GM19467 (cell line): ENCODE results near the gene MRC2.

Experiments
- ATAC-seq: cut with Tn5 transposase; IDR thresholded peaks from one replicate; pipeline ENCODE4 v1.9.1; 2021; ENCODE audit warnings: mild to moderate bottlenecking, moderate library complexity; ENCODE audit not compliant: unreplicated experiment

The MRC2 gene

DNA sequence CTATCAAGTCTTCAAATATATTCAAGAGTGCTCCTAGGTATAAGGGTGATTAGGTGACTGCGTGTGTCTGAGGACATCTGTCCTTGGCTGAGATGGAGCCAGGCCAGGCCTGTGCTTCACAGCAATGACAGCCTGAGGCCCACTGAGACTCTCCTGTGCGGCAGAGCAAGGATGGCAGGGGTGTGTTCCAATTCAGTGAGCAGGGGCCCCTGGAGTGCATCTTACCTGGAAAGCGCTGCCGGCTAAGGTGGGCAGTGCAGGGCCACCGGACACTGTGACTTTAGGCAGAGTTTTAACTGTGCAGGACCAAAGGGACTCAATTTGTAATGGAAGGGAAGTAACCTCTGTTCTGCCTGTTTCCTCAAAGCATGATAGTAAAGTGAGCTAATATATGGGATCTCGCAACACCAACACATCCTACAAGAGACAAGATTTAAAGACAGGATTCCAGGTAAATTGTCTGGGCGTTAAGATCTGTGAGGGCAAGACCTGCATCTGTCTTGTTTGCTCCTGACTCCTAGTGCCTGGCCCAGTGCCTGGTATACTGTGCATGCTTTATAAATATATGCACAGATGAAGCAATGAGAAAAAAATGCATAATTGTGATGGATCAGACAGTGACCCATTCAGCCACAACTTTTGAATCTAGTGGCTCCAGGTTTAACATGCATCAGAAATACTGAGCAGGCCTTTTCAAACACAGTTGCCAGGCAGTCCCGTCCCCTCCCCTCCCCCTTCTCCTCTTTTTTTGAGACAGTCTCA, 86.7 kb downstream of the MRC2 start:
- ATAC-seq, result no peak

DNA sequence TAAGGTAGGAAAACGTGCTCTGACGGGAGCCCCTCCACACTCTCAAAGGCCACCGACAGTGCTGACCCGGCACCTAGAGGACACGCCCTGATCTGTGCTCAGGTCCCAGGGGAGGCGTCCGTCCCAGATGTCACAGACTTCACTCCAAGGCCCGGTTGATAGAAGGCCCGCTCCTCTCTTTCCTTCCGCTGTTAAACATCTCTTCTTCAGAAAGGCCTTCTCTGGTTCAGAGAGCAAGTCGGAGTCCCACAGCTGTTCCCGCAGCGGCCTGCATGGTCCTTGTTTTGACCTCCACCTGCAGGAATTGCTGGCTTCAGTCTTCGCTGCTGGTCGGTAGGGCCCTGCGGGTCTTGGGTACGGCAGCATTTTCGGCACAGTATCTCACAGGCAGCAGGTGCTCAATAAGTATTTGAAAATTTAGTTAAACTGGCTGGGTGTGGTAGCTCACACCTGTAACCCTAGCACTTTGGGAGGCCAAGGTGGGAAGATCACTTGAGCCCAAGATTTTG, 88.5 kb downstream of the MRC2 start:
- ATAC-seq, result no peak

DNA sequence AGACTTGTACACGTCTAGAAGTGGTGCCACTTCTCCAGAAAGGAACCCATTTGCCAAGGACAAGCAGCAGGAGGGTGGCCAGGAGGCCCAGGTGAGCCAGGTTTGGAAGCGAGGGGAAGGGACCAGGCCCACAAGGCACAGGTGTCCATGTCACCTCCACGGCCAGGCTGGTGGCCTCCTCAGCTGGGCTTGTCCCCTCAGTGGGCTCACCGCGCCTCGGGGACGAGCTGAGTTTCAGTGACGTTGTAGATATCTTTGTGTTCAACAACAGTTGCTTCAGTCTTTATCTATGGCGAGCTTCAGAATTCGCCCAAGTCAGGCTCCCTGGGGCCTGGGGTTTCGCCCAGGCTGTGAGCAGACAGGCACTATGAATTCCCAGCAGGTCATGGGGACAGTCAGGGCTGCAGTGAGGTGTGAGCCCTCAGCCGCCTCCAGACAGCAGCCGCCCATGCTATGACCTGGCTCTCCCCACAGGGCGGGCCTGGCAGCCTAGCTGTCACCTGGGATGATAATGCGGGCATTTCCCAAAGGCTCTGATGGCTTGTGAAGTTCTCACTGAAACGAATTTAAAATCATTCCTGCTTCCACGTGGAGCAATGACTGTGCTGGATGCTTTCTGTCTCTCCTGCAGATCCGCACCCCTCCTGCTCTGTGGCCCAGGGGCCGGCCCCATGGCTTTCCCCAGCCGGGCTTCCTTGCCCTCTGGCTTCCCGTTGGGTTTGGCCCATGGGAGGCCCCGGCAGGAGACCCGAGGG, 89.5 kb downstream of the MRC2 start:
- ATAC-seq, result no peak

DNA sequence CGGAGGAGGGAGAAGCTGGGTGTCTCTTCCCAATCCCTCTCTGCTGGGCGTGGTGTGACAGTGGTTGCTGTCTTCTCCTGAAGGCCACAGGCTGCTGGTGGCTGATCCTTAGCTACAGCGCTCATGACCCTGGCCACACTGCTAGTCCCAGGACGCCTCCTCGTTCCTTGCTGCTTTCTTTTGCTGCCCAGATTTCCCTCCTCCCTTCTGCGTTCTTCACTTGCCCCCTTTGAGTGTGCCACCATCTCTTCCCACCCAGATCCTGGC, 90.1 kb downstream of the MRC2 start:
- no peak for ATAC-seq

DNA sequence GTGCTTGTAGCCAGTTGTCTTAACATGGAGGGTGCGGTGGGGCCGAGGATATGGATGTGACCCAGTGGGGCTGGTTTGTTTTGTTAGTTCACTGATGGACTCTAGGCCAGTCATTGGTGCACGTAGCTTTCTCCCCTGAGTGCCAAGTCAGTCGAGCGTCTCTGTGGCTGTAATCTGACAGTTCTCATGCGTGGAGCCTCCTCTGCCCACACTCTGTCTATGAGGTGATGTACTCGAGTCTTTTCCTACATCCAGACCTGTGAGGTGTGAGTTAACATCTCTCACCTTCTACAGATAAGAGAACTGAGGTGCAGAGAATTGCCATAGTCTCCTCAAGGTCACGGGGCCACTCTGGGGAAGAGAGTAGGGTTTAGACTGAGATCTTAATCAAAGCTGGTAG, 90.4 kb downstream of the MRC2 start:
- no peak for ATAC-seq

DNA sequence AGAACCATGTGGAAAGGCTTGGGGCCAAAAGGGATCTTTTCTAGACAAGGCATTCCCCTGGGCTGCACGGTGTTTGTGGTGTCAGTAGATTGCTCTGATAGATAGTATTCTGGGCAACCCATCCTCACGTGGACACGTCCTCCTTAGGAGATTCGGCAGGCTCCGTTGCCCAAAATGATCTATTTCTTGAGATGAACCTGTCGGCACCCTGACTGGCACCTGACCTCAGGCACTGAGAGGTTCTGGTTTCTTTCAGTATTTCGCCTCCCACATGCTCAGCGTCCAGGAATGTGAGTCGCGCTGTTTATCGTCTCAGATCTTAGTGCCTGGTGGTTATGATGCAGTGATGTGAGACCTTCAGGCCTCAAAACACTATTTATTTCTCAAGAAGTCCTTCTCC, 91.0 kb downstream of the MRC2 start:
- no peak for ATAC-seq

DNA sequence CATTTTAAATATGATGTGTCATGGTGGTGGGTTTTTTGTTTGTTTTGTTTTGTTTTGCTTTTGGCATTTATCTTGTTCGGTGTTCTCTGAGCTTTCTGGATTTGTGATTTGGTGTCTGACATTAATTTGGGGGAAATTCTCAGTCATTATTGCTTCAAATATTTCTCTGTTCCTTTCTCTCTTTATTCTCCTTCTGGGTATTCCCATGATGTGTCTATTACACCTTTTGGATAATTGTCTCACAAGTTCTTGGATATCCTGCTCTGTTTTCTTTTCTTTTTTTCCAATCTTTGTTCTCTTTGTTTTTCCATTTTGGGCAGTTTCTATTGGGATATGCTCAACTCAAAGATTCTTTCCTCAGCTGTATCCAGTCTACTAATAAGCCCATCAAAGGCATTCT, 92.1 kb downstream of the MRC2 start:
- no peak for ATAC-seq

DNA sequence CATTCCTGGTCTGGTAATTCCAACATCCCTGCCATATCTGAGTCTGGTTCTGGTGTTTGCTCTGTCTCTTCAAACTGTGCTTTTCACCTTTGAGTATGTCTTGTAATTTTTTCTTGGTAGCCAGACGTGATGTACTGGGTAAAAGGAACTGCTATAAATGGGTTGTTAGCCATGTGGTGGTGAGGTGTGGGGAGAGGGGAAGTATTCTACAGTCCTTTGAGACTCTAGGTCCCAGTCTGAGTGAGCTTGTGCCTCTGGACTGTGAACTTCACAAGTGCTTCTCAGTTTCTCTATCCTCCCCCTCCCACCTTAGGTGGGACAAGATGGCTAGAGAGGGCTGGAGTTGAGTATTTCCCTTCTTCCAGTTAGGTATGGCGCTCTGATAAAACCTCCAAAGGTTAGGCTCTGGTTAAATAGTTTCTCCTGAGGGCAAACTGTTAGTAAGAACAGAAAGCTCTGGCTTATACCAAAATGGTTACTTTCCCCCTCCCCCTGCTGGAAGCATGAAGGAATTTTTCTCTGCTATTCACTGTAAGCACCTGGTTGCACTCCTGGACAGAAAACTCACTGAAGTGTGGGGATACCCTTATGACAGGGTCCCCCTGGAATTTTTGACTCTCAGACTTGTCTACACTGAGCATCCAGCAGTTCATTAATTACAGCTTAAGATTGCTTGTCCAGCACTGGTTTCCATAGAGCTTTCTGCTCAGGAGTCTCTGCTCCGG, 92.8 kb downstream of the MRC2 start:
- no peak for ATAC-seq

DNA sequence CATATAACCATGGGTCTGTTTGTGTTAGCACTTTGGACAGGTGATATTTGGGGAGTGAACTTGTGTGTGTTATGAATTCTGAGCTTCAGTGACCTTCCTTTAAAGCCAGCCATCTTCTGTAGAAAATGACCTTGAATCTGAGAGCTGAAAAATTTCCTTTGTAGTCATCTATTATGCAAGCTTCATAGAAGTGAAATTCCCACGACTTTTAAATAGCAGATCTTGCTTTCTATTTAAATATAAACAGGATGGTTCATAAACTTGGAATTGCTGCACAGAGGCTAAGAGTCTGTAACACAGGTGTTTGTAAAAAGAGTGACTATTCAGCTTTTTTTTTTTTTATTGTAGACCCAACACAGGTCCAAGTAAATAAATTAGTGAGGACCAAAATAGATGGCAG, 95.2 kb downstream of the MRC2 start:
- no peak for ATAC-seq

DNA sequence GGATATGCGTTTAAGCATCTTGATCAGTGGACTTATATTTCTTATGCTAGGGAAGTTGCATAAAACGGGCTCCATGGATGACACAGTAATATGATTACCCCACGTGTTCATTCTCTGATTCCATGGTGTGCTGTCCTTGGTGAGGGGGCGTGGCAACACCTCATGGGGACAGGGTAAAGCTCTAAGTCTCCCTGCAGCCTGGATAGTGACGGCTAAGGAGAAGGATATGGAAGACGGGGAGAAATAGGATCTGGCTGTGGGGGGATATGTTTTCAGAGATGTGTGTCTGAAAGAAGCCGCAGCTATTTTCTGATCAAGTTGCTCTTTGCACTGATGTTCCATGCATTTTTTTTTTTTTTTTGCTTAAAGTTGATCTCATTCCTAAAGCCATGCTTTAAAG, 96.4 kb downstream of the MRC2 start:
- no peak for ATAC-seq

DNA sequence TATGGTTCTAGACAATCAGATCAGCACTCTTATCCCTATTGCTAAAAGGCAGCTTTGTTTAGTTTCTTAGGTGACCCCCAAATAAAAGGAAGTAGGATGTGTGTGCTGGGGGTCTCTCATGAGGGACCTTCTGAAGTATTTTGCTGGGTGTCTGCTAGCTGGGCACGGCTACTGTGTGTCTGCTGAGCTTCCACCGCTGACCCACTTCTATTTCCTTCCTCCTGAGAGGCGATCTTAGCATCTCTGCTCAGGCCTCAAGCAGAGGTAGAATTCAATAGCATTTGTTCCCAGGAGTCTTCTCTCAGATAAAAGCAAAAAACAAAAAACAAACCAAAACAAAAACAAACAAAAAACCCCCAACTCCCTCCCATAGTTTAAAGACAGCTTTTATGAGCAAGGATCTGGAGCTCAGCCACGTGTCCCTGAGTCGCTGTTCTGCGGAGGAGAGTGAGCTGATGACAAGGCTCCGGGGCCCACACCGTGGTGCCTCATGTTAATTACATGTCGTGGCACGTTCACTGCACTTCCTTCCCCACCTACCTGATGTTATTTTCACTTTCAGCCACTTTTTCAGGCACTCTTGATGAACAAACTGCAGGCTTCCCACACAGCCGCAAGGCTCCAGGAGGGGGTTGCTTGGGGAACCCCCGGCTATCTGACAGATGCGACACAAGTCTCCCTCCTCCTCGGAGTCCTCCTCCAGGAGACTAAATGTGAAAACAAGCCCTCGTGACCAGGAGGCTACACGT, 97.1 kb downstream of the MRC2 start:
- peak; percentile 93 for ATAC-seq

DNA sequence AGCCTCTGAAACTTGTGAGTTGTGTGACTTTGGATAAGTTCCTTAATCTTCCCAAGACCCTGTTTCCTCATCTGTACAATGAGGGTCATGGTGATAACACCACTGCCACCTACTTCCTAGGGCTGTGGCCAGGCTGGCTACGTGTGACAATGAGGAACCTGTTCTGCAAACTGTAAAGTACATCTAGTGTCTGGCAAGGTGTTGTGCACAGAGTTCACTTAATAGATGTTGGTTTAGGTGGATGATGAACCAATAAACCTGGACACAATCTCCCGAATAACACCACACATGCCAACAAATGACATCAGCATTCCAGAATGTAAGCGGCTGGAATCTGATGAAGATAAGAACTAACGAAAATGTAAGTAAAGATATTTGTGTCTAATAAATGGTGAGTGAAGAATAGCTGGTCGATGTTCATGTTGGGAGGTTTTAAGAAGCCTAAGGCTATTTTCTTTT, 98.3 kb downstream of the MRC2 start:
- no peak for ATAC-seq

DNA sequence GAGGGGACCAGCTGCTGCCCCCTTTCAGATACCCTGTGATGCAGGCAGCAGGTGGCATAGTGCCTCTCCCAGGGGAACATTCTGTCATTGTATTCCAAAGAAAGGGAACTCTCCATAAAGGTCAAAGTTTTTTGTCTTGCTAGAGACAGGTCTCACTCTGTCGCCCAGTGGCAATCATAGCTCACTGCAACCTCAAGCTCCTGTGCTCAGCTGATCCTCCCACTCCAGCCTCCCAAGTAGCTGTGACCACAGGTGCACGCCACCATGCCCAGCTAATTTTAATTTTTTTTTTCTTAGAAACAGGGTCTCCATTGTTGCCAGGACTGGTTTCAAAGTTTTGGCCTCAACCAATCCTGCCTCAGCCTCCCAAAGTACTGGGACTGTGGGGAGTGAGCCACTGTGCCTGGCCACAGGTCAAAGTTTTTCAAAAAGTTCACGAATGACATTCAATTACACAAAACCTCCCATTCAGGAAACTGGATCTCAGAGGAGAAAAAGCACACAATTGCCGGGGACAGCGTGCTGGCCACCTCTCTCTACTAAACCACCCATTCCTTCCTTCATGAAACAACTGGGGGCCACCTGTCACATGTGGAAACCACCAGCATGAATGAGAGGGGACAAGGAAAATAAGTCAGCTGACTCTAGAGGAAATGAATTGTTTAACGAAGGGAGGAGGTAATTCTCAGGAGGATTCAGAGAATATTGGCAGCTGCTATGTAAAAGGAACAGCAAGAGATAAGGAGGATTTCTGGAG, 100.6 kb downstream of the MRC2 start:
- ATAC-seq, result no peak

DNA sequence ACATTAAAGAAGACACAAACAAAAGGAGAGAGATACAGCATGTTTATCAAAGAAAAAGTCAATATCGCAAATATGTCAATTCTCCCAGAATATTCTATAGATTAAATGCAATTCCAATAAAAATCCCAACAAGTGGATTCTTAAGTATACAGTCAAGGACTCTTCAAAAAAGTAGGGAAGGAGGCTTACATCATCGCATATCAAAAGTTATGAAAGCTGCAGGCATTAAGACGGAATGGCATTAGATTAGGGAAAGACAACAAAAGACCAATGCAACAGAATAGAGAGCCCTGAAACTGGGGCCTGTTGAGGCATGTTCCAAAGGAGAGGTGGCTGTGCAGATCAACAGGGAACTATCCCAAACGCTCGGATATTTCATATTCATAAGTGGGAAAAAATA, 104.7 kb downstream of the MRC2 start:
- ATAC-seq, result no peak

DNA sequence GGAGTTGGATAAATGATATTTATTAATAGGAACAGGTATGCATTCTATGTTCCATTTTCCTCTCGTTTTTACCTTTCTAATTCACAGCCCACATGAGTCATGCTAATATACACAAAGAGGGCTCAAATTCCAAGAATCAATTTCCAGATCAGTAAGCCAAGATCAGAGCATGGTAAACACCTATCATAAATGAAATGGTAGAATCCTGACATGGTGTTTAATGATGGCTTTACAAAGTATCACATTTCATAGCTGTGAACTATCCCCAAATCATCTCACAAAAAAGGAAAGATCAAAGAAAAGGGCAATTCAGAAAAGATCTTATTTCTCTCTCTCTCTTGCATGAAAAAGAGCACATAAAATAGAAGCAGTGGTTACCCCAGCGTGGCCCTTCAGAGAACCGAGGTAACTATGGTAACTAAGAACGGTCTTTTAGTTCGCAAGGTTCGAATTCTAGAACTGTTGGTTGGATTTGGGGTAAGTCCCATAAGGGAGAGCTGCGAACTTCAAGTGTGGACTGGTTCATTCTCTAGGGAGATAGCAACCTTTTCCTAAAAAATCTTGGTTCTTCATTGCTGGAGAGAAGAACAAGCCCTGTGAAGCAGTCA, 107.7 kb downstream of the MRC2 start:
- no peak for ATAC-seq

DNA sequence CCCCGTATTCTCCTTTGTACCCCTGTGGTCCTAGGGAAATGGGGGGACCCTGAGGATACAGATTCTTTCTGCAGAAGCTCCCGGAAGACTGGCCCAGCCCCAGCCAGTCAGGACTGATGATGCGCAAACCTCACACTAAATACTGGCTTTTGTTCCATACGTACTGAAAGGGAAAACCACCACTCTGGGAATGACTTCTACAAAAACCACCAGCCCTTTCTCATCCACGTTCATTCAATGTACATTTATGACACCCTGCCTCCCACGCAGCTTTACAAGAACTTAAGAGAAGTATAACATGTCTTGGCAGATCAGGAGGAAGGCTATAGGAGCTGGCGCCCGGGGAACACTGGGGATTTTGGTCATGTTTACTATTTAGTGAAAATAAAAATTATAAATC, 110.0 kb downstream of the MRC2 start:
- ATAC-seq, result no peak

DNA sequence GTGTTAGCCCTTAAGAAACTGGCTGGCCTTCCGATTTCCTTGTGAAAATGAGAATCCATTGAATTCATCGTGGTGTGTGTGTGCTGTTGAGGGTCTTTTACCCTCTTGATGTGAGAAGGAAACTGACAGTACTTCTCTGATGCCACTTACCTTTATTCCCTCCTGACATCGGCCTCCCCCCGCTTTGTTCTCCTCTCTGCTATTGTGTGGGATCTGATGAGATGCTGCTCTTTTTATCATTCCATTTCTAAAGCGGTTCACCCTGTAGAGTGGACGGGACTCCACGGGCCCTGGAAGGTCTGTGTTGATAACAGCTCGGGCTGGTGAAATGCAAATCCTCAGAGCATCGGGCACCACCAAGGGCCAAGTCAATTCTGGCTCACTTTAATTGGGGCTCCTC, 110.8 kb downstream of the MRC2 start:
- no peak for ATAC-seq

DNA sequence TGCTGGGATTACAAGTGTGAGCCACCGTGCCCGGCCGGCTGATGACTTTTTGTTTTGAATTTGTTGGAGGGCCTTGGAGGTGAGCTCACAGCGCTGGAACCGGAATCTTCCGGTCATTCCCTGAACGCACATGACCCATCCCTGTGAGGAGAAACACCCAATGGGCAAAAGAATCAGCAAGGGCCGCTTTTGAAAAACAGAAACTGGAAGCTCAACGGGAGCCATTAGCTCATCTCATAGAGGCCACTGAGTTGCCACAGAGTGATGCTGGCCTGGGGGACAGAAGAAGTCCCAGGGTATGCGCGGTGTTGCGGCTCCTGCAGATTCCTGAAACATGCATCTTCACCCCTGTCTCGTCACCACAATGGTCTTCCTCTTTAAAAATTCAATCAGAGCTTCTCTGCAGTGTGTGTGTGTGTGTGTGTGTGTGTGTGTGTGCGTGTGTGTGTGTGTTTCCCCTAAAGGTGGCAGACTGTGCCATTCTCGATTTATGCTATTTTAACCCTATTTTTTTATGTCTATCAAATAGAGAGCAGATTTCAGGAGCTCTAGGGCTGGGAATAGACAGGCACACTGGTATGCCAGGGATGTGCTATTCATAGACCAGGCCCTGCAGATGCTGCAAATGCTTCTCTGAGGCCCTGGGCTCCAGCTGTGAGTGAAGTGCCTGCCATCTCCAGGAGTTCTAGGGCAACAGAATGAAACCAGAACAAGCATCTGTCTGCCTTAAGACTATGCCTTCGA, 112.3 kb downstream of the MRC2 start:
- no peak for ATAC-seq

DNA sequence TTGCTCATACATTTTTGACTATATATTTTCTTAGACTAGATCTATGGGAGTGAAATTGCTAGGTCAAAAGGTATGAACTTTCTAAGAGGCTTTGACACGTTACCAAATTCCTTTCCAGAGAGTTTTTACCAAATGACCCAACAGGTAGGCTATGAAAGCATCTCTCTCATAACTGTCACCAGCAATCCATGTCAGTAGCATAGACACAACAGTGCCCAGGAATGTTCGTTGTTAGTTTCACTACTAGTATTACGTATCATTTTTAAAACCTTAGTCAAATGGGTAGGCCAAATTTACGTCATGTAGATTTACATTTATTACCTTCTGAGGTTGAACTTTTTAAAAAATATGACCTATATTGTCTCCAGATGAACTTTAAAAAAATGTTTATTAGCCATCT, 113.8 kb downstream of the MRC2 start:
- ATAC-seq, result no peak
